ENCODE results near the gene GSTT4. TPM values are rescaled to one million over a fixed set of nuclear protein-coding genes. Genes with fewer than 3 reads are reported as not detected.

The GSTT4 gene
- polyA plus RNA-seq, 1 of the 3 experiments (the other 2 are of a cell fraction): not detected

DNA sequence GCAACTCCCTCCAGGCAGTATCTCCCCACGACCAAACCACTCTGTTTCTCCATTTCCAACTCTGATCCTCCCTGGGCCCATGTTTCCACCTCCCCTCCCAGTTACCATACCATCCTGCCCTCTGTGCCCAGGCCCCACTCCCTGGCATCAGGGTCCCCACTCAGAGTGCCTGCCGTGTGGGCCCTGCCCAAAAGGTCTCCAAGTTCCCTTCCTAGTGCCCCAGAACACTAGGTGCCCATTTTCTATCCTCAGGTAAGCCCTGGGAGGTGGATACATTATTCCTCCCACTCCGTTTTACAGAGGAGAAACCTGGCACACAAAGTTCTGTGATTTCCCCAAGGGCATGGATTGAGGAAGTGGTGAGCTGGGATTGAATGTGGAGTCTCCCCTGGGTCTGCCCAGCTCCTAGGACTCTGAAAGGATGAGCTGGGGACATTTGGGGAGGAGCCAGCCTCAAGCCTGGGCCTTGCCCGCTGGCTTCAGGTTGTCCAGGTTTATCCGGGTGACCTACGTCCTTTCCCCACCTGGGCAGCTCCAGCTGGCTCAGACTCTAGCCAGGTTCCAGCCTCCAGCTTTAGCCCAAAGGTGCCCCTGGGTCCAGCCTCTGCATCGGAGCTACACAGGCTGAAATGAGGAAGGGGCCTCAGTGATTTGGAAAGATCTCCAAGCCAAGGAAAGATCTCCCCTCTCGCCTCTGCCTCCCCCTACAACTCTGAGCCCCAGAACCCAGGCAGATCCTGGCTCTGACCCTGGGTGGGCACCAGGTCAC, 2.2 kb upstream of the GSTT4 start:
- ChIA-PET CTCF (no interaction called here), POLR2A (no interaction called here)
- peaks cover 6% of the 10 kb centered on the region for H3F3A ChIP-seq (replicated peaks; ENCODE audit: insufficient read depth)
- no peaks in the 10 kb centered on the region for H3K27me3 ChIP-seq (ENCODE audit: insufficient read depth)
- peaks cover 2 to 8% of the 10 kb centered on the region in 2 experiments; a peak in 2 of 4 replicates for H3K4me1 ChIP-seq (ENCODE audit: control insufficient read depth in 1 of 2, insufficient read depth in 2 of 2, low read depth in 1 of 2, low read length in 1 of 2)
- no peak overlapping the region for H3K27ac ChIP-seq (ENCODE audit: low read depth in 2 of 2, low read length in 1 of 2)
- TF ChIP-seq GABPA (IDR thresholded peaks at IDR 0.05; ENCODE audit: low read depth) (no peak), MXI1 (IDR thresholded peaks at IDR 0.05; ENCODE audit: low read depth, low read length) (no peak), ELF1 (IDR thresholded peaks at IDR 0.05) (no peak), SIN3A (IDR thresholded peaks at IDR 0.05; ENCODE audit: borderline replicate concordance, low read depth, low read length) (no peak)
- TF ChIP-seq, protein P1, sequence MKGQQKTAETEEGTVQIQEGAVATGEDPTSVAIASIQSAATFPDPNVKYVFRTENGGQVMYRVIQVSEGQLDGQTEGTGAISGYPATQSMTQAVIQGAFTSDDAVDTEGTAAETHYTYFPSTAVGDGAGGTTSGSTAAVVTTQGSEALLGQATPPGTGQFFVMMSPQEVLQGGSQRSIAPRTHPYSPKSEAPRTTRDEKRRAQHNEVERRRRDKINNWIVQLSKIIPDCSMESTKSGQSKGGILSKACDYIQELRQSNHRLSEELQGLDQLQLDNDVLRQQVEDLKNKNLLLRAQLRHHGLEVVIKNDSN (IDR thresholded peaks at IDR 0.05; ENCODE audit: borderline replicate concordance, low read depth): no peak
- TF ChIP-seq, protein P2, sequence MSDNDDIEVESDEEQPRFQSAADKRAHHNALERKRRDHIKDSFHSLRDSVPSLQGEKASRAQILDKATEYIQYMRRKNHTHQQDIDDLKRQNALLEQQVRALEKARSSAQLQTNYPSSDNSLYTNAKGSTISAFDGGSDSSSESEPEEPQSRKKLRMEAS (IDR thresholded peaks at IDR 0.05; ENCODE audit: low read depth): no peak
- no peak overlapping the region for H3K4me3 ChIP-seq (ENCODE audit: low read depth in 2 of 2, low read length in 1 of 2)
- no peak overlapping the region for H3K4me2 ChIP-seq
- no peak overlapping the region for H2AFZ ChIP-seq (ENCODE audit: low read depth)
- no peak overlapping the region for H3K9ac ChIP-seq
- H4K20me1 ChIP-seq (ENCODE audit: insufficient read depth): no peaks in the 10 kb centered on the region
- H3K9me3 ChIP-seq: no peaks in the 10 kb centered on the region
- peaks cover 12% of the 10 kb centered on the region for H3K79me2 ChIP-seq (ENCODE audit: insufficient read depth)
- no peak for DNase-seq
- H3K36me3 ChIP-seq (replicated peaks in 1 of 2; ENCODE audit: control insufficient read depth in 1 of 2, insufficient read depth in 2 of 2, low read length in 1 of 2): no peaks in the 10 kb centered on the region
- 46% methylated on average over 7 of the region's 8 CpGs for WGBS (ENCODE audit: low lambda C conversion rate)
- no peaks in the 10 kb centered on the region for H3K9me2 ChIP-seq

DNA sequence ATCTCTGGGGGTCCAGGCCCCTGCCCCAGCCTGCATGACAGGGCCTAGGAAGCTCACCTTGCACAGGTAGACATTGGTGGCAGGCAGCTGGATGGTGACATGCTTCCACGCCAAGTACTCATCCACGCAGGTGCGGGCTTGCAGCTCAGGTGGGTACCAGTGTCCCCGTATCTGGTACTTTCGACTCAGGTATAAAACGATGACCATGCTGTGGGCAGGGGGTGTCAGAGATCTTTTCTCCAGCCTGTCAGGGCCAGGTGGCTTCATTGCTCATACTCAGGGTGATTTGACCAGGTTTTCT, 1.6 kb upstream of the GSTT4 start:
- POLR2A ChIA-PET: no interaction called here
- 72% methylated on average over 6 of the region's 6 CpGs for WGBS (ENCODE audit: low lambda C conversion rate)
- Histone ChIP-seq H3K9me3 (no peaks in the 10 kb centered on the region), H3K9ac (no peak overlapping the region), H2AFZ (ENCODE audit: low read depth) (no peak overlapping the region), H3K4me2 (no peak overlapping the region), H3K4me1 (ENCODE audit: control insufficient read depth in 1 of 2, insufficient read depth in 2 of 2, low read depth in 1 of 2, low read length in 1 of 2) (peaks cover 0 to 5% of the 10 kb centered on the region in 2 experiments; a peak in 1 of 4 replicates), H3K9me2 (no peaks in the 10 kb centered on the region), H3F3A (replicated peaks; ENCODE audit: insufficient read depth) (peaks cover 4% of the 10 kb centered on the region), H3K79me2 (ENCODE audit: insufficient read depth) (peaks cover 6% of the 10 kb centered on the region), H4K20me1 (ENCODE audit: insufficient read depth) (no peaks in the 10 kb centered on the region), H3K27ac (ENCODE audit: low read depth in 2 of 2, low read length in 1 of 2) (no peak overlapping the region), H3K36me3 (replicated peaks in 1 of 2; ENCODE audit: control insufficient read depth in 1 of 2, insufficient read depth in 2 of 2, low read length in 1 of 2) (no peaks in the 10 kb centered on the region), H3K4me3 (ENCODE audit: low read depth in 2 of 2, low read length in 1 of 2) (no peak overlapping the region), H3K27me3 (ENCODE audit: insufficient read depth) (no peaks in the 10 kb centered on the region)
- CTCF ChIA-PET: interaction anchor here (0.5 kb wide), 1 partner anchor 359 kb away, joined by 3 read pairs; no protein-coding TSS in a partner anchor
- TF ChIP-seq MXI1 (IDR thresholded peaks at IDR 0.05; ENCODE audit: low read depth, low read length) (no peak), MEF2A (IDR thresholded peaks at IDR 0.05; ENCODE audit: borderline replicate concordance, low read depth) (no peak), JUND (IDR thresholded peaks at IDR 0.05) (no peak)
- no peak for DNase-seq

DNA sequence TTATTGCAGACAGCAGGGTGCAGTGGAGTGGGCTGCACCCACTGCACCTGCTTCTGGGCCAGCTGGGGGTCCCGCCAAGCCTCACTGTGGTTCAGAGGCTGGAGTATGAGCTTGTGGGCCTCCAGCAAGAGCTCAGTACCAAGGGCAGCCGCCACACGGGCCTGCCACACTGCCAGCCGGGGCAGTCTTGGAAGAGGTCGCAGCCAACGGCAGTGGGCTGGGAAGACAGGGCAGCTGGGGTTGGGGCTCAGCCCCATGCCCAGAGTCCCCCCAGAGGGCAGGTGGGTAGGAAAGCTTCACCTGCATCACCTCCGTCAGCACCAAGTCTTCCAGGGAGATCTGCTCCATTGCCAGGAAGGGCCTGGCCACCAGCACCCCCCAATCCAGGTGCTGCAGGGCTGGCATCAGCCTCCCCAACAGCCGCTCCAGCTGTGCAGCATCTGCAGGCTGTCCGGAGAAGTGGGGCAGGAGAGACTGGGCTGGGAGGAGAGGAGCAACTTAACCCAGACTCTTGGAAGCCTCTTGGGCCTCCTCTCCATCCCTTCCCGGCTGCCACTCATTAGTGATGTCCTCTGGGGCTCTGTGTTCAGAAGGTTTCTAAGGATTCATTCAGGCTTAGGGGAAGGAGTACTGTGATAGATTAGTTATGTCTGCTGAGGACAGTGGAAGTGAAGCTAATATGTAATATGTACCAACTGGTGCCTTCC, 1.1 kb upstream of the GSTT4 start:
- Histone ChIP-seq H3K36me3 (replicated peaks in 1 of 2; ENCODE audit: control insufficient read depth in 1 of 2, insufficient read depth in 2 of 2, low read length in 1 of 2) (no peaks in the 10 kb centered on the region), H3K27me3 (ENCODE audit: insufficient read depth) (no peaks in the 10 kb centered on the region), H3F3A (replicated peaks; ENCODE audit: insufficient read depth) (peaks cover 4% of the 10 kb centered on the region), H3K9me2 (no peaks in the 10 kb centered on the region), H4K20me1 (ENCODE audit: insufficient read depth) (no peaks in the 10 kb centered on the region), H3K4me2 (no peak overlapping the region), H3K4me1 (ENCODE audit: control insufficient read depth in 1 of 2, insufficient read depth in 2 of 2, low read depth in 1 of 2, low read length in 1 of 2) (peaks cover 0 to 5% of the 10 kb centered on the region in 2 experiments; a peak in 1 of 4 replicates), H3K9me3 (no peaks in the 10 kb centered on the region), H2AFZ (ENCODE audit: low read depth) (no peak overlapping the region), H3K4me3 (ENCODE audit: low read depth in 2 of 2, low read length in 1 of 2) (no peak overlapping the region), H3K9ac (no peak overlapping the region), H3K79me2 (ENCODE audit: insufficient read depth) (peaks cover under 1% of the 10 kb centered on the region; the same call in 1 of the 2 replicates), H3K27ac (ENCODE audit: low read depth in 2 of 2, low read length in 1 of 2) (no peak overlapping the region)
- 72% methylated on average over 9 of the region's 10 CpGs for WGBS (ENCODE audit: low lambda C conversion rate)
- ChIA-PET POLR2A (no interaction called here), CTCF (interaction anchor here (0.5 to 1.0 kb wide), 2 partner anchors 151 to 359 kb away, joined by 3 read pairs; no protein-coding TSS in a partner anchor)
- no peak for DNase-seq
- TF ChIP-seq, protein P3, sequence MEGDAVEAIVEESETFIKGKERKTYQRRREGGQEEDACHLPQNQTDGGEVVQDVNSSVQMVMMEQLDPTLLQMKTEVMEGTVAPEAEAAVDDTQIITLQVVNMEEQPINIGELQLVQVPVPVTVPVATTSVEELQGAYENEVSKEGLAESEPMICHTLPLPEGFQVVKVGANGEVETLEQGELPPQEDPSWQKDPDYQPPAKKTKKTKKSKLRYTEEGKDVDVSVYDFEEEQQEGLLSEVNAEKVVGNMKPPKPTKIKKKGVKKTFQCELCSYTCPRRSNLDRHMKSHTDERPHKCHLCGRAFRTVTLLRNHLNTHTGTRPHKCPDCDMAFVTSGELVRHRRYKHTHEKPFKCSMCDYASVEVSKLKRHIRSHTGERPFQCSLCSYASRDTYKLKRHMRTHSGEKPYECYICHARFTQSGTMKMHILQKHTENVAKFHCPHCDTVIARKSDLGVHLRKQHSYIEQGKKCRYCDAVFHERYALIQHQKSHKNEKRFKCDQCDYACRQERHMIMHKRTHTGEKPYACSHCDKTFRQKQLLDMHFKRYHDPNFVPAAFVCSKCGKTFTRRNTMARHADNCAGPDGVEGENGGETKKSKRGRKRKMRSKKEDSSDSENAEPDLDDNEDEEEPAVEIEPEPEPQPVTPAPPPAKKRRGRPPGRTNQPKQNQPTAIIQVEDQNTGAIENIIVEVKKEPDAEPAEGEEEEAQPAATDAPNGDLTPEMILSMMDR (IDR thresholded peaks at IDR 0.05): no peak
- no peak for TF ChIP-seq TCF12 (IDR thresholded peaks at IDR 0.05)
- TF ChIP-seq EP300 (IDR thresholded peaks at IDR 0.05; ENCODE audit: borderline replicate concordance in 1 of 2, low read depth in 1 of 2, low read length in 1 of 2): no peak
- no peak for TF ChIP-seq FOXJ3 (CRISPR knock-in tag; IDR thresholded peaks at IDR 0.05)
- no peak for TF ChIP-seq EZH2phosphoT487 (IDR thresholded peaks at IDR 0.05; ENCODE audit: borderline replicate concordance, low read depth)
- TF ChIP-seq, protein P4, sequence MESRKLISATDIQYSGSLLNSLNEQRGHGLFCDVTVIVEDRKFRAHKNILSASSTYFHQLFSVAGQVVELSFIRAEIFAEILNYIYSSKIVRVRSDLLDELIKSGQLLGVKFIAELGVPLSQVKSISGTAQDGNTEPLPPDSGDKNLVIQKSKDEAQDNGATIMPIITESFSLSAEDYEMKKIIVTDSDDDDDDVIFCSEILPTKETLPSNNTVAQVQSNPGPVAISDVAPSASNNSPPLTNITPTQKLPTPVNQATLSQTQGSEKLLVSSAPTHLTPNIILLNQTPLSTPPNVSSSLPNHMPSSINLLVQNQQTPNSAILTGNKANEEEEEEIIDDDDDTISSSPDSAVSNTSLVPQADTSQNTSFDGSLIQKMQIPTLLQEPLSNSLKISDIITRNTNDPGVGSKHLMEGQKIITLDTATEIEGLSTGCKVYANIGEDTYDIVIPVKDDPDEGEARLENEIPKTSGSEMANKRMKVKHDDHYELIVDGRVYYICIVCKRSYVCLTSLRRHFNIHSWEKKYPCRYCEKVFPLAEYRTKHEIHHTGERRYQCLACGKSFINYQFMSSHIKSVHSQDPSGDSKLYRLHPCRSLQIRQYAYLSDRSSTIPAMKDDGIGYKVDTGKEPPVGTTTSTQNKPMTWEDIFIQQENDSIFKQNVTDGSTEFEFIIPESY (IDR thresholded peaks at IDR 0.05; ENCODE audit: borderline replicate concordance, low read depth): no peak
- TF ChIP-seq GABPA (IDR thresholded peaks at IDR 0.05; ENCODE audit: low read depth): no peak
- TF ChIP-seq, protein P1 (IDR thresholded peaks at IDR 0.05; ENCODE audit: borderline replicate concordance, low read depth): no peak
- no peak for TF ChIP-seq JUND (IDR thresholded peaks at IDR 0.05)
